Fibroblast of pulmonary artery (primary cell): ENCODE results near the gene IL17RB.

Source experiments
- DNase-seq: peaks from one replicate; pipeline ENCODE4 v3.0.0-alpha.2; 2010; ENCODE audit warnings: low read depth
- H3K4me3 ChIP-seq: replicated peaks from 2 replicates; pipeline ENCODE4 v1.5.1; 2011; ENCODE audit warnings: low read depth, mild to moderate bottlenecking, control low read depth, low read length, moderate library complexity
- TF ChIP-seq, protein P1 (sequence below): IDR thresholded peaks from 2 replicates; pipeline ENCODE4 v1.5.1; 2011; ENCODE audit warnings: mild to moderate bottlenecking, control low read depth, low read length, inconsistent platforms; ENCODE audit errors: missing control alignments

IL17RB gene

DNA sequence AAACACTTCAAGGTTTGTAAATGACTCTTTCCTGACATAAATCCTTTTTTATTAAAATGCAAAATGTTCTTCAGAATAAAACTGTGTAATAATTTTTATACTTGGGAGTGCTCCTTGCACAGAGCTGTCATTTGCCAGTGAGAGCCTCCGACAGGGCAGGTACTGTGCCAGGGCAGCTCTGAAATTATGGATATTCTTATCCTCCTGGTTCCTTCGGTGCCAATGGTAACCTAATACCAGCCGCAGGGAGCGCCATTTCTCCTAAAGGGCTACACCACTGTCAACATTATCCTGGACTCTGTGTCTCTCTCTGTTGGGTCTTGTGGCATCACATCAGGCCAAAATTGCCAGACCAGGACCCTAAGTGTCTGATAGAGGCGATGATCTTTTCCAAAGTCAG, 33.1 kb upstream of the IL17RB start:
- DNase-seq: no peak
- TF ChIP-seq, protein P1, sequence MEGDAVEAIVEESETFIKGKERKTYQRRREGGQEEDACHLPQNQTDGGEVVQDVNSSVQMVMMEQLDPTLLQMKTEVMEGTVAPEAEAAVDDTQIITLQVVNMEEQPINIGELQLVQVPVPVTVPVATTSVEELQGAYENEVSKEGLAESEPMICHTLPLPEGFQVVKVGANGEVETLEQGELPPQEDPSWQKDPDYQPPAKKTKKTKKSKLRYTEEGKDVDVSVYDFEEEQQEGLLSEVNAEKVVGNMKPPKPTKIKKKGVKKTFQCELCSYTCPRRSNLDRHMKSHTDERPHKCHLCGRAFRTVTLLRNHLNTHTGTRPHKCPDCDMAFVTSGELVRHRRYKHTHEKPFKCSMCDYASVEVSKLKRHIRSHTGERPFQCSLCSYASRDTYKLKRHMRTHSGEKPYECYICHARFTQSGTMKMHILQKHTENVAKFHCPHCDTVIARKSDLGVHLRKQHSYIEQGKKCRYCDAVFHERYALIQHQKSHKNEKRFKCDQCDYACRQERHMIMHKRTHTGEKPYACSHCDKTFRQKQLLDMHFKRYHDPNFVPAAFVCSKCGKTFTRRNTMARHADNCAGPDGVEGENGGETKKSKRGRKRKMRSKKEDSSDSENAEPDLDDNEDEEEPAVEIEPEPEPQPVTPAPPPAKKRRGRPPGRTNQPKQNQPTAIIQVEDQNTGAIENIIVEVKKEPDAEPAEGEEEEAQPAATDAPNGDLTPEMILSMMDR: no peak
- no peak overlapping the region for H3K4me3 ChIP-seq

- DNase-seq: no peak
- H3K4me3 ChIP-seq: no peak overlapping the region
- TF ChIP-seq, protein P1: no peak
Measured at GRCh38 chr3:53813876-53814275, 32.5 kb upstream of the IL17RB start.

DNA sequence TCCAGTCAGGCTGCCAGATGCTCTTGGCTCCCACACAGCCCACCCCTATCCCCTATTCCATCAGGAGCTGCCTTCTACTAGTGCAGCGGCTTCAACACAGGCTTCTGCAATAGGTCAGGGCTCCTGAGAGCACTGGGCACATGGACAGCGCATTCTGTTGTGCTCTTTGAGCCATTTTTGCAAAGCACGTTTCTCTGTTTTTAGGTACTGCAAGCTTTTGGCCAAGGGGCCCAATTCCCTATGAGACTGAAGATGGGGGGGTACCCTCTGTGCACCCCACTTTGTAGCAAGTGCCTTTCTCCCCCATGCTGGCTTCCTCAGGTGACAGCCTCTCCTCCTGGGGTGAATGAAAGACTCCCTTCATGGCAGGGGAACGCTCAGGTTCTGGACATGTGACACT, 31.3 kb upstream of the IL17RB start:
- TF ChIP-seq, protein P1: no peak
- DNase-seq: no peak

GRCh38 chr3:53815651-53816050, 30.7 kb upstream of the IL17RB start:
- TF ChIP-seq, protein P1: no peak
- no peak for DNase-seq
- H3K4me3 ChIP-seq: no peak overlapping the region

More for the DNA sequence above, 31.3 kb upstream of the IL17RB start:
- no peak overlapping the region for H3K4me3 ChIP-seq

GRCh38 chr3:53816425-53816824, 29.9 kb upstream of the IL17RB start:
- DNase-seq: no peak
- no peak overlapping the region for H3K4me3 ChIP-seq
- TF ChIP-seq, protein P1: no peak

DNA sequence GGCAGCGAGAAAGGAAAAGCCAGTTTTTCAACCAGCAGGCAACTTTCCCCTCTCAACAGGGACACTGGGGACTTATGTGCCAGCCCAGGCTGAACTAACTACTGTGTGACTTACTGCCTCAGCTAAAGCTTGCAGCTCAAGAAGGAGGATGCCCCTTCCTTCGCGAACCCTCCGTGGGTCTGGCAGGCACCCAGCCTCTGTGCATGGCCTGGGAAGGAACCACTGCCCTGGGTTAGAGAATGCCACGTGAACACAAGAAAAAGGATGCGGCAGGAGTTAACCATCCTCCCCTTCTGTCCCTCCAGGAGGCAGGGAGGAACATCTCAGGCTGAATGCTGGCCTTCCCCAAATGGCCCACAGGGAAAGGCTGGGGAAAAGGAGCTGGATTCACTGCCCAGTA, 29.2 kb upstream of the IL17RB start:
- no peak for DNase-seq
- TF ChIP-seq, protein P1: no peak
- no peak overlapping the region for H3K4me3 ChIP-seq

- DNase-seq: no peak
- H3K4me3 ChIP-seq: no peak overlapping the region
- TF ChIP-seq, protein P1: no peak
Measured at GRCh38 chr3:53817809-53818208, 28.6 kb upstream of the IL17RB start.
